Activated T-helper 17 cell treated with anti-CD3 and anti-CD28 coated beads, Interleukin-2, amount 50 U/mL, for 72 hours (primary cell): ENCODE results near the gene NPB. TPM values are rescaled to one million over a fixed set of nuclear protein-coding genes. Genes with fewer than 3 reads are reported as not detected.
A peak's percentile ranks its signal among the peaks of the same experiment; 100 is the strongest.

Experiments used
- ATAC-seq: fragments of 150-1000 bp; cut with Tn5 transposase; replicated peaks from 2 replicates; pipeline ENCODE4 v1.10.0; 2021; ENCODE audit warnings: mild to moderate bottlenecking, moderate library complexity
- H3K27ac Mint-ChIP-seq: one replicate; pipeline ENCODE4 v1.8.0; 2022; ENCODE audit warnings: mixed read lengths
- H3K27me3 Mint-ChIP-seq: one replicate; pipeline ENCODE4 v1.8.0; 2022; ENCODE audit warnings: mixed read lengths
- H3K36me3 Mint-ChIP-seq: one replicate; pipeline ENCODE4 v1.8.0; 2022; ENCODE audit warnings: low read depth, mild to moderate bottlenecking, mixed read lengths
- H3K4me1 Mint-ChIP-seq: one replicate; pipeline ENCODE4 v1.8.0; 2022; ENCODE audit warnings: mixed read lengths
- H3K4me3 Mint-ChIP-seq: one replicate; pipeline ENCODE4 v1.8.0; 2022; ENCODE audit warnings: mild to moderate bottlenecking, mixed read lengths
- H3K9me3 Mint-ChIP-seq: one replicate; pipeline ENCODE4 v1.8.0; 2022; ENCODE audit warnings: mixed read lengths
- total RNA-seq, 2 donors: library from RNA; stranded (reverse); gene quantifications; one replicate each; pipeline ENCODE4 v1.2.3, GENCODE V29; 2022

Gene NPB
- total RNA-seq, 2 donors from 2014 or later, result 0.17 to 0.53 TPM

DNA sequence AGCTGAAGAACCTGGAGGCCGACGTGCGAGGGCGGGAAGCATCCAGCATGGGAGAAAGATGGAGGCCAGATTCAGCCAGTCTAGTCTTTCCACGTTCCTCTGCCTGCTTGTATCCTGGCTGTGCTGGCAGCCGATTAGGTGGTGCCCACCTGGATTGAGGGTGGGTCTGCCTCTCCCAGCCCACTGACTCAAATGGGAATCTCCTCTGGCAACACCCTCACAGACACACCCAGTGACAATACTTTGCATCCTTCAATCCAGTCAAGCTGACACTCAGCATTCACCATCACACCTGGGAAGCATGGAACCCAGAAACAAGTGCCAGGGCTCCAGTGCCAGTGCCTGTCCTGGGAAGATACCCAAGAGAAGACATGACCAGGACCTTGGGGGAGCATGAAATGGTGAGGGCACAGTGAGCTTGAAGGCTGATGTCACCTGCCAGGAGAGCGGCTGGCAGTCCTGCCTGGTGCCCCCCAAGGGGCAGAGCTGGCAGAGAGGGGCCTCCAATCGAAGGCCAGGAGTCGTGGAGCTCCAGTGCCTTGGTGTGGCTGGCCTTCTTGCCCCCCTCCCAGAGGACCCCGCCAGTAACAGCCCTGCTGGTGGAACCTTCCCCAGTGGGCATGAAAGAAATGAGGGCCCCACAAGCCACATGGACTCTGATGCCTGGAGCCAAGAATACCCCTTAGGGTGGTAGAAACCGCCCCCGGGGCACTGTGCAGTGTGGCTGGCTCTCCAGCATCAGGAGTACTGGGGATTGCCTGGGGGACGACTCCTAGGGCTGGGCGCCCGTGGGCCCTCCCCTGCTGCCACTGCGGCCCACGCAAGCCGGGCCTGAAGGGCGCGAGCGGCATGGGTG is 643 bp upstream of the NPB start:
- peak overlapping the region; percentile 43 for H3K4me3 Mint-ChIP-seq
- H3K27me3 Mint-ChIP-seq, result peaks cover 7% of the 10 kb centered on the region
- H3K36me3 Mint-ChIP-seq, result peaks cover 49% of the 10 kb centered on the region
- H3K4me1 Mint-ChIP-seq, result peaks cover 8% of the 10 kb centered on the region
- ATAC-seq, result no peak
- no peak overlapping the region for H3K27ac Mint-ChIP-seq
- H3K9me3 Mint-ChIP-seq, result no peaks in the 10 kb centered on the region

- peaks cover 8% of the 10 kb centered on the region for H3K4me1 Mint-ChIP-seq
- H3K27ac Mint-ChIP-seq, result no peak overlapping the region
- H3K9me3 Mint-ChIP-seq, result no peaks in the 10 kb centered on the region
- H3K36me3 Mint-ChIP-seq, result peaks cover 35% of the 10 kb centered on the region
- no peak overlapping the region for H3K4me3 Mint-ChIP-seq
- H3K27me3 Mint-ChIP-seq, result peaks cover 7% of the 10 kb centered on the region
- ATAC-seq, result peak; percentile 27
These were observed 796 bp downstream of the NPB start for GRCh38 chr17:81902653-81903414.

GRCh38 chr17:81903415-81903831 is 1.4 kb downstream of the NPB start:
- no peaks in the 10 kb centered on the region for H3K9me3 Mint-ChIP-seq
- H3K4me1 Mint-ChIP-seq, result peaks cover 8% of the 10 kb centered on the region
- H3K27me3 Mint-ChIP-seq, result peaks cover 7% of the 10 kb centered on the region
- no peak overlapping the region for H3K4me3 Mint-ChIP-seq
- H3K36me3 Mint-ChIP-seq, result peaks cover 29% of the 10 kb centered on the region
- H3K27ac Mint-ChIP-seq, result no peak overlapping the region
- no peak for ATAC-seq

DNA sequence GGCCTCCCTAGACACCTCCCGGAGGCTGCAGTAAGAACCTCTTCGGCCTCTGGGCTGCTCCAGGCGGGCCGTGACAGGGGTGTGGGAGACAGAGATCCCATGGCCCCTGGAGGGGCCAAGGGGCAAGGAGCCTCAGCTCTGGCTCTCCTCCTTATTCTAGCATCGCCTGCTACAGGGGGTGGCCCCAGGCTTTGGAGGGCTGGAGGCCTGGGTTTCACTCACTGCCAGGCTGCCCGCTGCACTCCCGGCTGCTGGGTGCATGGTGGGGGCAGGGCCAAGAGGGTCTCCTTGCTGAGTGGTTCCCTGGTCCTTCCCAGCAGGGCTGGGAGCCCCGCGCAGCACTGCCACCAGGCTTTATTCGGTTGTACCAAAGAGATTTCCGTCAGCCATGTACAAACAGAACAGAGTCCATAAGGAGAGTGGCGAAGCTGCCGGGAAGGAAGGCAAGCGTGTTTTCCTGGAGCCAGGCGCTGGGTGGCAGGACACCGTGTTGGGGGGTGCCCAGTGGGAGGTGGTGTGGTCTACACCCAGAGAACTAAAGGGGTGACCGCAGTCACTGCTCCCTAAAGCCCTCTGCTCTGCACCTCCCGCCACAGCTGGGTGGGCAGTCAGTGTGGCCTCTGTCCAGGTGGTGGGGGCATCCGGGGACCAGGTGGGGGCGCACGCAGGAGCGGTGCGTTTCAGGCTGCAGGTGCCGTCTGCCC is 2.0 kb downstream of the NPB start:
- H3K9me3 Mint-ChIP-seq, result no peaks in the 10 kb centered on the region

GRCh38 chr17:81904600-81905423 is 2.8 kb downstream of the NPB start:
- Mint-ChIP-seq H3K4me3 (no peak overlapping the region), H3K9me3 (no peaks in the 10 kb centered on the region), H3K27ac (no peak overlapping the region), H3K36me3 (peaks cover 15% of the 10 kb centered on the region), H3K4me1 (peaks cover 8% of the 10 kb centered on the region), H3K27me3 (peaks cover 7% of the 10 kb centered on the region)
- ATAC-seq, result no peak

More for the DNA sequence above, 2.0 kb downstream of the NPB start:
- no peak for ATAC-seq
- peaks cover 23% of the 10 kb centered on the region for H3K36me3 Mint-ChIP-seq
- H3K27me3 Mint-ChIP-seq, result peaks cover 7% of the 10 kb centered on the region
- H3K27ac Mint-ChIP-seq, result no peak overlapping the region
- H3K4me3 Mint-ChIP-seq, result no peak overlapping the region
- H3K4me1 Mint-ChIP-seq, result peaks cover 8% of the 10 kb centered on the region

GRCh38 chr17:81905424-81905875 is 3.4 kb downstream of the NPB start:
- Mint-ChIP-seq H3K36me3 (peaks cover 9% of the 10 kb centered on the region), H3K4me1 (peaks cover 8% of the 10 kb centered on the region), H3K27ac (no peak overlapping the region), H3K4me3 (no peak overlapping the region), H3K9me3 (no peaks in the 10 kb centered on the region), H3K27me3 (peaks cover 7% of the 10 kb centered on the region)
- no peak for ATAC-seq

DNA sequence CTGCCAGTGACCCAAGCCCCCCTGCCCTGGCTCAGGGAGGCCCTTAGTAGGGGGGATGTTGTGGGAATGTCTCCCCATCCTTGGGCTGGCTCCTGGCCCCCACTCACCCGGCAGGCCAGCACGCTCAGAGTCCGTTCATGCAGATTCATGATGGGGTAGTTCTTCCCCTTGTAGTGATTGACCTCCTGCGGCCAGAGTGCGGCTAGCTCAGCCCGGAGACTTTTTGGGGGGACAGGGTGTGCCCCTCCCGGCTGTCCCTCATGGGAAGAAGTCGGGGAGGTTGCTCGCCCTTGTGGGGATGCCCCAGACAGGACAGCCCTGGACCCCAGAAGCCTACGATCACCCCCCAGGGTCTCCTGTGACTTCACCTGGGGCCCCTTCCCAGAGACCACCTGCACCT is 4.0 kb downstream of the NPB start:
- Mint-ChIP-seq H3K4me3 (no peak overlapping the region), H3K9me3 (no peaks in the 10 kb centered on the region), H3K36me3 (peaks cover 3% of the 10 kb centered on the region), H3K27me3 (peaks cover 4% of the 10 kb centered on the region), H3K27ac (no peak overlapping the region), H3K4me1 (peaks cover 4% of the 10 kb centered on the region)
- no peak for ATAC-seq

DNA sequence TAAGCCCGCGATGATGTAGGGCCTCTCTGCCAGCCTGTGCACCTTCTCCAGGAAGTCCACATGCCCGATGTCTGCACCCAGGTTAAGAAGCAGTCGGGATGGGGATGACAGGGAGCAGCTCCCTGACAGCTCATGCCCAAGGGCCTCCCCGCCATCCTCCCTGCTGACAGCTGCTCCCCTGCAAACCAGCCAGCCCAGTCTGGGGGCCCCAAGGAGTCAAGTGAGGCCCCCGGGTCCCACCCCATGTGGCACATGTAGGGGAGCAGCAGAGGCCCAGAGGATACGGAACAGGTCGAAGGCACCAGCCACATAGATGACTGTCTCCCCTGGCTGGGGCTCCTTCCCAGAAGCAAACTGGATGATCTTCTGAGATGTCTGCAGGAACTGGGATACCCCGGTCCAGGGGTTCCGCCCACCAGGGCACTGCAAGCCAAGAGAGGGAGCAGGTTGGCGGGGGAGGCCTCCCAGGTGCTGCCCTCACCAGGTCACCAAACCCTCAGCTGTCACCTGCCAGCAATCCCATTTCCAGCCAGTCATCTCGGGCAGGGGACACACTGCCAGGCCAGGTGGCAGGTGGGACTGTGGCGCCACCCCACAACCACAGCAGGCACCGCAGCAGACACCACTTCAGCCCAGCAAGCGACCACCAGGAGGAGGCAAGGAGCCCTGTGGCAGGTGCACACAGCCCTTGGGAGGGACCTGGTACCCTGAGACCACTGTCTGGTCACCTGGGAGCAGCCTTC is 4.6 kb downstream of the NPB start:
- H3K36me3 Mint-ChIP-seq, result peaks cover 3% of the 10 kb centered on the region
- H3K27me3 Mint-ChIP-seq, result no peaks in the 10 kb centered on the region
- no peaks in the 10 kb centered on the region for H3K9me3 Mint-ChIP-seq
- H3K4me3 Mint-ChIP-seq, result no peak overlapping the region
- H3K27ac Mint-ChIP-seq, result no peak overlapping the region
- no peaks in the 10 kb centered on the region for H3K4me1 Mint-ChIP-seq
- ATAC-seq, result no peak

DNA sequence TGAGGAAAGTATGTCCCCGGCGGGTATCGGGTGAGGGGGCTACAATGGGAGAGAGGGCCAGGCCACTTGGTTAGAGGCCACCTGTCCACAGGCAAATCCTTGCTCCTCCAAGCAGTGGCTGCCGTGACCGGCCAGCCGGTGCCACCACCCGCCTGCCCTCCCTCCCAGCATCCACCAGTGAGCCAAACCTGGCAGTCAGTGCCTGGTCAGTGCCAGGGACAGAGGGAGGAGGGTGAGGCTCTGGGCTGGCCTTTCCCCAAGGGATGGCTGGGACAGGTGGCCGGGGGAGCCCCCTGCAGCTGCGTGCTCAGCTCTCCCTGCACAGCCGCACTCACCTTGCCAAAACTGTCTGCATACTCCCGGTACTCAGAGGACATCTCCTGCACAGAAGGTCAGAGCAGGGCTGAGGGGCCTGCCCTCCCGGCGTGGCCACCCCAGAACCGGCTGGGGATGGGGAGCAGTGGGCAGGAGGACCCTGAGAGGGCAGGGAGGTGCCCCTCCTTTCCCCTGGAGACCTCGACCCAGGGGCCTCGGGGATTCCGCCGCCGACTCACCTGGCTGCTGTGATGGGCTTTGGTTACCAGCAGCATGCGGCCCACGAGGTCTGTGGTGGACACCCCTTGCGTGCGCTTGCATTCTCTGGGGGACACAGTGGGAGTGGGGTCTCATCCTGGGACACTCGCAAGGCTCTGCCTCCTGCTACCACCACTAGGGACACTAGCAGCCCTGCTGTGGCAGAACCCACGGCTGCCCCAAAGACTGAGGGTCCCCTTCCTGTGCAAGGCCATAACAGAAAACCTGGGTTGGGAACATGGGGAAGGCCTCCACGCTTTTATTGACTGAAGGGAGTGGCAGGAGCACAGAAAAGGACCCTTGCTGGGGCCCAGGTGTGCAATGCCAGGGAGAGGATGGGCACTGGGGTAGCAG is 5.4 kb downstream of the NPB start:
- H3K36me3 Mint-ChIP-seq, result peaks cover 11% of the 10 kb centered on the region
- ATAC-seq, result no peak
- H3K27me3 Mint-ChIP-seq, result no peaks in the 10 kb centered on the region
- H3K4me1 Mint-ChIP-seq, result no peaks in the 10 kb centered on the region
- H3K27ac Mint-ChIP-seq, result no peak overlapping the region
- no peaks in the 10 kb centered on the region for H3K9me3 Mint-ChIP-seq
- H3K4me3 Mint-ChIP-seq, result no peak overlapping the region

- no peak for ATAC-seq
- H3K4me3 Mint-ChIP-seq, result no peak overlapping the region
- H3K36me3 Mint-ChIP-seq, result peaks cover 22% of the 10 kb centered on the region
- H3K9me3 Mint-ChIP-seq, result no peaks in the 10 kb centered on the region
- no peak overlapping the region for H3K27ac Mint-ChIP-seq
- no peaks in the 10 kb centered on the region for H3K27me3 Mint-ChIP-seq
- no peaks in the 10 kb centered on the region for H3K4me1 Mint-ChIP-seq
These were observed 6.8 kb downstream of the NPB start for GRCh38 chr17:81908793-81909192.

- Mint-ChIP-seq H3K27me3 (no peaks in the 10 kb centered on the region), H3K36me3 (peaks cover 25% of the 10 kb centered on the region), H3K27ac (no peak overlapping the region), H3K4me1 (no peaks in the 10 kb centered on the region), H3K9me3 (no peaks in the 10 kb centered on the region), H3K4me3 (peak overlapping the region; percentile 67)
- ATAC-seq, result no peak
These were observed 7.2 kb downstream of the NPB start for GRCh38 chr17:81909231-81909630.

GRCh38 chr17:81909966-81910839 is 8.2 kb downstream of the NPB start:
- Mint-ChIP-seq H3K27ac (no peak overlapping the region), H3K27me3 (no peaks in the 10 kb centered on the region), H3K36me3 (peaks cover 33% of the 10 kb centered on the region), H3K4me3 (peak overlapping the region; percentile 67), H3K9me3 (no peaks in the 10 kb centered on the region), H3K4me1 (no peaks in the 10 kb centered on the region)
- ATAC-seq, result no peak
